Gastroesophageal sphincter (tissue), 4 donors: Measurements from ENCODE around the gene HDAC8. TPM values are rescaled to one million over a fixed set of nuclear protein-coding genes. Genes with fewer than 3 reads are reported as not detected.

ENCODE experiments used
- ATAC-seq: fragments of 150-250 bp; one replicate; pipeline ENCODE4 v1.9.1; 2016; ENCODE audit warnings: mild to moderate bottlenecking, moderate library complexity
- H3K27ac ChIP-seq, 4 donors: fragments of 200-600 bp; sonication (generic) in 3 of 4; 1 replicate in 3 of 4; 2 replicates in 1 of 4; pipeline ENCODE4 v1.5.1; 2016 to 2019
- H3K27me3 ChIP-seq: fragments of 200-600 bp; sonication (generic); one replicate; pipeline ENCODE4 v1.5.1; 2019
- H3K36me3 ChIP-seq, 2 donors: fragments of 200-600 bp; sonication (generic); one replicate each; pipeline ENCODE4 v1.5.1; 2019; ENCODE audit warnings: control low read depth in 1 of 2
- H3K4me1 ChIP-seq, 3 donors: fragments of 200-600 bp; sonication (generic); 1 replicate in 2 of 3; 2 replicates in 1 of 3; pipeline ENCODE4 v1.5.1; 2016 to 2019; ENCODE audit warnings: control low read depth in 2 of 3
- H3K4me3 ChIP-seq, 2 donors: fragments of 200-600 bp; sonication (generic); one replicate each; pipeline ENCODE4 v1.5.1; 2019; ENCODE audit warnings: mild to moderate bottlenecking in 1 of 2, moderate library complexity in 1 of 2
- H3K9me3 ChIP-seq, 3 donors: fragments of 200-600 bp; sonication (generic); one replicate each; pipeline ENCODE4 v1.5.1; 2017 to 2019; ENCODE audit warnings: control low read depth in 2 of 3
- CTCF ChIP-seq, 4 experiments: fragments of 200-600 bp in 2 of 4; fragments of 450-650 bp in 2 of 4; sonication (generic) in 1 of 4; IDR thresholded peaks; one replicate each; pipeline ENCODE4 v1.5.1; 2017 to 2019; ENCODE audit warnings: antibody characterized with exemption in 4 of 4, mild to moderate bottlenecking in 2 of 4, moderate library complexity in 2 of 4
- EP300 ChIP-seq: sonication (generic); formaldehyde crosslinking; IDR thresholded peaks from one replicate; pipeline ENCODE4 v1.6.1; 2017; ENCODE audit warnings: antibody characterized with exemption, mild to moderate bottlenecking
- POLR2A ChIP-seq, 2 donors: fragments of 450-650 bp; IDR thresholded peaks; one replicate each; pipeline ENCODE4 v1.6.1; 2017; ENCODE audit warnings: antibody characterized with exemption in 2 of 2, mild to moderate bottlenecking in 2 of 2, moderate library complexity in 1 of 2
- POLR2AphosphoS5 ChIP-seq: sonication (generic); formaldehyde crosslinking; IDR thresholded peaks from one replicate; pipeline ENCODE4 v1.6.1; 2017; ENCODE audit warnings: antibody characterized with exemption
- WGBS, 2 donors: methylation state at CpG; one replicate each; pipeline ENCODE4 v1.1.5; 2018; ENCODE audit warnings: low coverage in 1 of 2; 5-methylcytosine and 5-hydroxymethylcytosine counted together
- small RNA-seq, 4 donors: library from RNA; depleted of rRNA; stranded (forward); fragments of <200 nt; gene quantifications; one replicate each; pipeline ENCODE3, GENCODE V24; 2016
- total RNA-seq, 4 donors: library from RNA; depleted of rRNA; stranded (reverse); fragments of >200 nt; gene quantifications; one replicate each; pipeline ENCODE4 v1.1.0, GENCODE V29; 2016

HDAC8 gene
- total RNA-seq, 4 donors from 2014 or later = 15.7 to 34.2 (median 25.6) TPM

- no peak overlapping the region for H3K4me3 ChIP-seq
- no peaks in the 10 kb centered on the region for H3K36me3 ChIP-seq
- ATAC-seq = no peak
- 33 to 56% methylated on average over 1 of the region's 1 CpG for WGBS, 2 donors
- no peak overlapping the region for H3K27ac ChIP-seq
- no peak for TF ChIP-seq POLR2AphosphoS5
- TF ChIP-seq CTCF (IDR thresholded peaks at IDR 0.05) = no peak
- no peaks in the 10 kb centered on the region for H3K4me1 ChIP-seq
- H3K27me3 ChIP-seq = no peaks in the 10 kb centered on the region
- H3K9me3 ChIP-seq = no peaks in the 10 kb centered on the region
Observed at GRCh38 chrX:72294497-72294896, 278.1 kb downstream of the HDAC8 start.

- Histone ChIP-seq H3K27me3 (no peaks in the 10 kb centered on the region), H3K4me1 (no peaks in the 10 kb centered on the region), H3K9me3 (no peaks in the 10 kb centered on the region), H3K36me3 (no peaks in the 10 kb centered on the region), H3K27ac (no peak overlapping the region), H3K4me3 (no peak overlapping the region)
- 100% methylated on average over 1 of the region's 1 CpG; no CpG with 5 or more reads in 1 of the 2 donors for WGBS, 2 donors
- no peak for ATAC-seq
- no peak for TF ChIP-seq EP300
- no peak for TF ChIP-seq POLR2A (IDR thresholded peaks at IDR 0.05)
- no peak for TF ChIP-seq CTCF (IDR thresholded peaks at IDR 0.05)
- no peak for TF ChIP-seq POLR2AphosphoS5
Observed at GRCh38 chrX:72282302-72282701, 290.3 kb downstream of the HDAC8 start.

GRCh38 chrX:72280321-72280845, 292.3 kb downstream of the HDAC8 start:
- no peak for TF ChIP-seq POLR2A (IDR thresholded peaks at IDR 0.05)
- no peak for TF ChIP-seq CTCF (IDR thresholded peaks at IDR 0.05)
- TF ChIP-seq EP300 = no peak
- no peak for TF ChIP-seq POLR2AphosphoS5
- H3K4me1 ChIP-seq = peaks cover 0 to 10% (median 0%) of the 10 kb centered on the region in 3 donors
- H3K4me3 ChIP-seq = no peak overlapping the region
- no peak overlapping the region for H3K27ac ChIP-seq
- H3K36me3 ChIP-seq = peaks cover 0 to 1% of the 10 kb centered on the region in 2 donors
- no peak for ATAC-seq
- no peaks in the 10 kb centered on the region for H3K27me3 ChIP-seq
- WGBS, 2 donors = 59 to 61% methylated on average over 4 to 5 of the region's 5 CpGs
- no peaks in the 10 kb centered on the region for H3K9me3 ChIP-seq

Small RNA genes lying within 50 kb of the gene (small RNA-seq; reads per million reads assigned to genes)
- gene RF00019 (0 reads per million in 4 donors), gene RNU2-68P (0.26 to 0.81 (median 0.58) reads per million in 4 donors)

Other genes starting within 250 kb of the HDAC8 start
- 10 to 100 TPM in 3 of 4 donors, 1 to 10 TPM in 1; 4.5 to 22.9 (median 15.7) TPM for gene PHKA1, start 141.5 kb upstream of the HDAC8 start, total RNA-seq
- not detected for gene DMRTC1B, start 204.0 kb upstream of the HDAC8 start, total RNA-seq
- gene FAM236B, start 209.8 kb upstream of the HDAC8 start, total RNA-seq = not detected
- gene FAM236D, start 235.4 kb upstream of the HDAC8 start, total RNA-seq = not detected